DND-41 (cell line): ENCODE measurements around the gene PDE4D.

Experiments used
- ATAC-seq: fragments of 200-7000 bp; cut with Tn5 transposase; 3 replicates; pipeline ENCODE4 v1.9.1; 2021; ENCODE audit warnings: low read depth; ENCODE audit not compliant: insufficient read depth
- DNase-seq: peaks from one replicate; pipeline ENCODE4 v3.0.0-alpha.2; 2020
- H2AFZ ChIP-seq: 2 replicates; pipeline ENCODE4 v1.6.0; 2012; ENCODE audit warnings: low read depth, low read length
- H3K27ac ChIP-seq: 2 replicates; pipeline ENCODE4 v1.5.1; 2012; ENCODE audit warnings: low read length, inconsistent platforms
- H3K27me3 ChIP-seq: fragments of 200-600 bp; sonication (generic); 2 replicates; pipeline ENCODE4 v1.6.0; 2012; ENCODE audit warnings: low read length, mild to moderate bottlenecking, inconsistent platforms; ENCODE audit not compliant: insufficient read depth, poor library complexity
- H3K36me3 ChIP-seq: 2 replicates; pipeline ENCODE4 v1.5.1; 2012; ENCODE audit warnings: low read length, inconsistent platforms; ENCODE audit not compliant: insufficient read depth
- H3K4me1 ChIP-seq: 2 replicates; pipeline ENCODE4 v1.5.1; 2012; ENCODE audit warnings: mild to moderate bottlenecking, low read length; ENCODE audit not compliant: insufficient read depth
- H3K4me2 ChIP-seq: 2 replicates; pipeline ENCODE4 v1.6.0; 2012; ENCODE audit warnings: mild to moderate bottlenecking, moderate library complexity, low read length, inconsistent platforms; ENCODE audit not compliant: insufficient read depth
- H3K4me3 ChIP-seq, 2 experiments: fragments of 200-600 bp in 1 of 2; shearing (Covaris generic) in 1 of 2; 2 replicates each; pipeline ENCODE4 v1.5.1; 2012 to 2016; ENCODE audit warnings: inconsistent platforms in 2 of 2, low read length in 2 of 2, mild to moderate bottlenecking in 2 of 2, low read depth in 1 of 2, moderate library complexity in 1 of 2
- H3K79me2 ChIP-seq: 2 replicates; pipeline ENCODE4 v1.6.0; 2012; ENCODE audit warnings: low read length, inconsistent platforms; ENCODE audit not compliant: insufficient read depth
- H3K9ac ChIP-seq: 2 replicates; pipeline ENCODE4 v1.6.0; 2012; ENCODE audit warnings: low read depth, mild to moderate bottlenecking, inconsistent platforms, low read length, moderate library complexity
- H3K9me3 ChIP-seq: 2 replicates; pipeline ENCODE4 v1.5.1; 2012; ENCODE audit warnings: low read length, moderate library complexity, mild to moderate bottlenecking, inconsistent platforms; ENCODE audit not compliant: insufficient read depth, severe bottlenecking
- H4K20me1 ChIP-seq: 2 replicates; pipeline ENCODE4 v1.6.0; 2012; ENCODE audit warnings: low read length; ENCODE audit not compliant: insufficient read depth
- EZH2 ChIP-seq: IDR thresholded peaks from 3 replicates; pipeline ENCODE4 v1.6.1; 2012; ENCODE audit warnings: borderline replicate concordance, low read depth, mild to moderate bottlenecking, moderate library complexity, low read length, inconsistent platforms; ENCODE audit not compliant: severe bottlenecking
- TF ChIP-seq, protein P1 (sequence below): IDR thresholded peaks from 2 replicates; pipeline ENCODE4 v1.5.1; 2012; ENCODE audit warnings: borderline replicate concordance, low read length, moderate library complexity, mild to moderate bottlenecking; ENCODE audit not compliant: poor library complexity, severe bottlenecking; ENCODE audit errors: extremely low read depth

Gene PDE4D

DNA sequence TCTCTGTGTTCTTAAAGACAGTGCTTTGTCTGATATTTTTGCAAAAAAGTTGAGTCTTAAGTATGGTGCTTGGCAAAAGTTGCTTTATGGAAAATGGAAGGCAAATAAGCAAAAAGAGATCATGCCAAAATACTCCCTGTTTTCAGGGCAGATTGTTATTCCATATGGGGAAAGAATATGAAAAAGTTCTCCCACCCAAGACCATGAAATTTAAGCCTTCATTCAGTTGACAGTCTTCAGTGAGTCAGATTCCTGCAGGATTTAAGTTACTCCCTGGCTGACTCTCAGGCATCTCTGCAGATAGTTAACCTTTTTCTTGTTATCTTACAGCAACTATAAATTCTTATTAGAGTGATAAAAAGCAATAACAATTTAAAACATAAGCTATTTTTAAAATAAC, 601.6 kb downstream of the PDE4D start:
- H2AFZ ChIP-seq: no peak overlapping the region
- no peak overlapping the region for H3K27ac ChIP-seq
- H3K9ac ChIP-seq: no peak overlapping the region
- DNase-seq: no peak
- H3K36me3 ChIP-seq: no peaks in the 10 kb centered on the region
- no peaks in the 10 kb centered on the region for H4K20me1 ChIP-seq
- no peak overlapping the region for H3K4me3 ChIP-seq
- TF ChIP-seq EZH2: no peak
- TF ChIP-seq, protein P1, sequence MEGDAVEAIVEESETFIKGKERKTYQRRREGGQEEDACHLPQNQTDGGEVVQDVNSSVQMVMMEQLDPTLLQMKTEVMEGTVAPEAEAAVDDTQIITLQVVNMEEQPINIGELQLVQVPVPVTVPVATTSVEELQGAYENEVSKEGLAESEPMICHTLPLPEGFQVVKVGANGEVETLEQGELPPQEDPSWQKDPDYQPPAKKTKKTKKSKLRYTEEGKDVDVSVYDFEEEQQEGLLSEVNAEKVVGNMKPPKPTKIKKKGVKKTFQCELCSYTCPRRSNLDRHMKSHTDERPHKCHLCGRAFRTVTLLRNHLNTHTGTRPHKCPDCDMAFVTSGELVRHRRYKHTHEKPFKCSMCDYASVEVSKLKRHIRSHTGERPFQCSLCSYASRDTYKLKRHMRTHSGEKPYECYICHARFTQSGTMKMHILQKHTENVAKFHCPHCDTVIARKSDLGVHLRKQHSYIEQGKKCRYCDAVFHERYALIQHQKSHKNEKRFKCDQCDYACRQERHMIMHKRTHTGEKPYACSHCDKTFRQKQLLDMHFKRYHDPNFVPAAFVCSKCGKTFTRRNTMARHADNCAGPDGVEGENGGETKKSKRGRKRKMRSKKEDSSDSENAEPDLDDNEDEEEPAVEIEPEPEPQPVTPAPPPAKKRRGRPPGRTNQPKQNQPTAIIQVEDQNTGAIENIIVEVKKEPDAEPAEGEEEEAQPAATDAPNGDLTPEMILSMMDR: no peak
- ATAC-seq: no peak
- no peaks in the 10 kb centered on the region for H3K27me3 ChIP-seq
- H3K4me2 ChIP-seq: no peak overlapping the region
- H3K9me3 ChIP-seq: no peaks in the 10 kb centered on the region
- no peaks in the 10 kb centered on the region for H3K4me1 ChIP-seq
- H3K79me2 ChIP-seq: no peaks in the 10 kb centered on the region

DNA sequence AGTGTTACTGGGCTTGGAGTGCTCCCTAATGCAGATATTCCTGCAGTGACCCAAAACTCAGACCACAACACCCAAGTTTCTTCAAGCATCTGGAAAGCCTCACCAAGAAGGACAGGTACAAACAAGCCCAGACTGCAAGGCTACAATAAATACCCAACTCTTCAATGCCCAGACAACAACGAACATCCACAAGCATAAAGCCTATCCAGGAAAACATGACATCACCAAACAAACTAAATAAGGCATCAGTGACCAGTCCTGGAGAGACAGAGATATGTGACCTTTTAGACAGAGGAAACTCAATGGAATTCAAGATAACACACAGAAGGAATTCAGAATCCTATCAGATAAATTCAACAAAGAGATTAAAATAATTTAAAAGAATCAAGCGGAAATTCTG, 605.6 kb downstream of the PDE4D start:
- H3K9me3 ChIP-seq: no peaks in the 10 kb centered on the region
- H4K20me1 ChIP-seq: no peaks in the 10 kb centered on the region
- DNase-seq: no peak
- no peak overlapping the region for H2AFZ ChIP-seq
- no peaks in the 10 kb centered on the region for H3K27me3 ChIP-seq
- H3K27ac ChIP-seq: no peak overlapping the region
- no peak for TF ChIP-seq EZH2
- TF ChIP-seq, protein P1: no peak
- H3K4me1 ChIP-seq: no peaks in the 10 kb centered on the region
- H3K4me3 ChIP-seq: no peak overlapping the region
- H3K4me2 ChIP-seq: no peak overlapping the region
- H3K36me3 ChIP-seq: no peaks in the 10 kb centered on the region
- ATAC-seq: no peak
- no peak overlapping the region for H3K9ac ChIP-seq
- no peaks in the 10 kb centered on the region for H3K79me2 ChIP-seq

GRCh38 chr5:59287361-59287760, 606.2 kb downstream of the PDE4D start:
- H3K4me2 ChIP-seq: no peak overlapping the region
- ATAC-seq: no peak
- no peak overlapping the region for H3K27ac ChIP-seq
- H3K36me3 ChIP-seq: no peaks in the 10 kb centered on the region
- TF ChIP-seq, protein P1: no peak
- TF ChIP-seq EZH2: no peak
- no peak for DNase-seq
- no peaks in the 10 kb centered on the region for H3K79me2 ChIP-seq
- H3K9me3 ChIP-seq: no peaks in the 10 kb centered on the region
- no peaks in the 10 kb centered on the region for H3K27me3 ChIP-seq
- H2AFZ ChIP-seq: no peak overlapping the region
- H3K4me3 ChIP-seq: no peak overlapping the region
- no peak overlapping the region for H3K9ac ChIP-seq
- no peaks in the 10 kb centered on the region for H4K20me1 ChIP-seq
- no peaks in the 10 kb centered on the region for H3K4me1 ChIP-seq

- DNase-seq (no peak), ATAC-seq (no peak)
- H3K9me3 ChIP-seq: no peaks in the 10 kb centered on the region
- TF ChIP-seq EZH2: no peak
- TF ChIP-seq, protein P1: no peak
- H3K4me3 ChIP-seq: no peak overlapping the region
- H3K9ac ChIP-seq: no peak overlapping the region
- no peaks in the 10 kb centered on the region for H3K4me1 ChIP-seq
- no peaks in the 10 kb centered on the region for H3K27me3 ChIP-seq
- no peaks in the 10 kb centered on the region for H3K36me3 ChIP-seq
- no peaks in the 10 kb centered on the region for H4K20me1 ChIP-seq
- H3K27ac ChIP-seq: no peak overlapping the region
- H3K79me2 ChIP-seq: no peaks in the 10 kb centered on the region
- H3K4me2 ChIP-seq: no peak overlapping the region
- H2AFZ ChIP-seq: no peak overlapping the region
Observed at GRCh38 chr5:59286510-59286909, 607.0 kb downstream of the PDE4D start.
